Measurements from ENCODE around the gene YTHDF1. TPM values are rescaled to one million over a fixed set of nuclear protein-coding genes. Genes with fewer than 3 reads are reported as not detected.

The YTHDF1 gene
- total RNA-seq, 1 donor from 2014 or later: 20.4 TPM

DNA sequence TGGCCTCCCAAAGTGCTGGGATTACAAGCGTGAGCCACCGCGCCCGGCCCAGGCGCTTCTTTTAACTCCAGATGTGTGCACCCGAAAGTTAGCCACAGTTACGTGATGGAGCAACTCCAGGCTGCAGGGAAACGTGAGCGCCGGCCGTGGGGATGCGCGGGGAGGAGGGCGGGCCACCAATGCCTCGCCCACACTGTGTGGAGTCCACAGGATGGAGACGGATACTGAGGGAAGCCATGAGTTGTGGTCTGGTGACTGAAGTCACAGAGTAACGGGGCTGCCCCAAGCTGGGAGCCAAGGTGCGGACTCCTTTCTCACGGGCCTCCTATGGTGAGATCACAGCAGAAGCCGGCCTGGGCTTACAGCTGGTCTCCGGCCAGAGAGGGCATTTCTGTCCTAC lies 23.2 kb downstream of the YTHDF1 start:
- no peak for DNase-seq (ENCODE audit: low read depth)
- TF ChIP-seq, protein P1, sequence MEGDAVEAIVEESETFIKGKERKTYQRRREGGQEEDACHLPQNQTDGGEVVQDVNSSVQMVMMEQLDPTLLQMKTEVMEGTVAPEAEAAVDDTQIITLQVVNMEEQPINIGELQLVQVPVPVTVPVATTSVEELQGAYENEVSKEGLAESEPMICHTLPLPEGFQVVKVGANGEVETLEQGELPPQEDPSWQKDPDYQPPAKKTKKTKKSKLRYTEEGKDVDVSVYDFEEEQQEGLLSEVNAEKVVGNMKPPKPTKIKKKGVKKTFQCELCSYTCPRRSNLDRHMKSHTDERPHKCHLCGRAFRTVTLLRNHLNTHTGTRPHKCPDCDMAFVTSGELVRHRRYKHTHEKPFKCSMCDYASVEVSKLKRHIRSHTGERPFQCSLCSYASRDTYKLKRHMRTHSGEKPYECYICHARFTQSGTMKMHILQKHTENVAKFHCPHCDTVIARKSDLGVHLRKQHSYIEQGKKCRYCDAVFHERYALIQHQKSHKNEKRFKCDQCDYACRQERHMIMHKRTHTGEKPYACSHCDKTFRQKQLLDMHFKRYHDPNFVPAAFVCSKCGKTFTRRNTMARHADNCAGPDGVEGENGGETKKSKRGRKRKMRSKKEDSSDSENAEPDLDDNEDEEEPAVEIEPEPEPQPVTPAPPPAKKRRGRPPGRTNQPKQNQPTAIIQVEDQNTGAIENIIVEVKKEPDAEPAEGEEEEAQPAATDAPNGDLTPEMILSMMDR (conservative IDR thresholded peaks at IDR 0.05; ENCODE audit: low read depth, low read length): no peak
- H3K4me3 ChIP-seq (ENCODE audit: low read depth, low read length): no peak overlapping the region

DNA sequence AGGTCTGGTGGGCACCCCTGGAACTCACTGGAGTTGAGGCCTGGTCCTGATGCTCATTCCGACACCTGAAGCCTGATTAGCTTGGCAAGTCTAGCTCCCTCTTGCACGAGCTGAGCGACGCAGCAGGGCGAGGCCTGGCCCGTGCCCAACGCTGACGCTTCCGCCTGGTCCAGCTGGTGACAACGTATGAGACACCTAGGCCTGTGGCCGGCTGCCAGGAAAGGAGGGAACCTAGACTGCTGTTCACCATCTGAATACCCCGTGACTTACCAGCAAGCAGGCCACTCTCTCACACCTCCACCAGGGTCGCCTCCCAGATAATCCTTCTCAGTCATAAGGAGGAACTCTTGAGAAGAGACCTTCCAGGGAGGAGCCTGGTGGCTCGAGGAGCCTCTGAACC lies 24.5 kb downstream of the YTHDF1 start:
- DNase-seq (ENCODE audit: low read depth): no peak
- H3K4me3 ChIP-seq (ENCODE audit: low read depth, low read length): no peak overlapping the region
- TF ChIP-seq, protein P1 (conservative IDR thresholded peaks at IDR 0.05; ENCODE audit: low read depth, low read length): no peak

- no peak for DNase-seq (ENCODE audit: low read depth)
- TF ChIP-seq, protein P1 (conservative IDR thresholded peaks at IDR 0.05; ENCODE audit: low read depth, low read length): no peak
- no peak overlapping the region for H3K4me3 ChIP-seq (ENCODE audit: low read depth, low read length)
These were observed 25.1 kb downstream of the YTHDF1 start for GRCh38 chr20:63190828-63191227.

DNA sequence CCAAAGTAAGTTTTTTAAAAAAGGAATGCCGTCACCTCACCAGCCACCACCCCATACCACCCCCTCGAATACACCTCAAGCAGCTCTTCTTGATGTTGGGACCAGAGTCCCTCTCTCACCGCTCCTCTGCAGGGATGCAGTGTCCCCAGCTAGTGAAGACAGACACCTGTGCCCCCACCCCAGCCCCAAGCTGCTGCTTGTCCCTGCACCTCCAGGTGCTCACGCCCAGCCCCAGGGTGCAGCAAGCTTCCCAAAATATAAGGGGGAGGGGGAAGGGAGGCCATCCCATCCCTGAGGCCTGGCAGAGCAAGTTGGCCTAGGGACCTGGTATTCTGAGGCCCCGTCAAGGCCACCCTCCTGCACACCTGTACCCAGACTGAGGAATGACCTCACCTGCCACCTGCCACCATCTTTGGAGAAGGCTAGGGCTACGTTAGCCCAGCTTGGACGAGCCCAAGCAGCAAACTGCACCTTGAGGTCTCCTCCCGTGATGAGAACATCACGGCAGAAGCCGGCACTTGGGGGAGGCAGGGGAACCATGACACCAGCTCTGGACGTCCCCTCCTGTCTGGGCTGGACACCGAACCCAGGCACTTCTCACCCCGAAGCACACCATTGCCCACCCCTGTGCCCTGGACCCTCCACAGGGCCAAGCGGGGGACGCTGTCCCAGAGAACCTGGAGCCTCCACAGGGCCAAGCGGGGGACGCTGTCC lies 25.9 kb downstream of the YTHDF1 start:
- DNase-seq (ENCODE audit: low read depth): no peak
- TF ChIP-seq, protein P1 (conservative IDR thresholded peaks at IDR 0.05; ENCODE audit: low read depth, low read length): no peak
- H3K4me3 ChIP-seq (ENCODE audit: low read depth, low read length): no peak overlapping the region

DNA sequence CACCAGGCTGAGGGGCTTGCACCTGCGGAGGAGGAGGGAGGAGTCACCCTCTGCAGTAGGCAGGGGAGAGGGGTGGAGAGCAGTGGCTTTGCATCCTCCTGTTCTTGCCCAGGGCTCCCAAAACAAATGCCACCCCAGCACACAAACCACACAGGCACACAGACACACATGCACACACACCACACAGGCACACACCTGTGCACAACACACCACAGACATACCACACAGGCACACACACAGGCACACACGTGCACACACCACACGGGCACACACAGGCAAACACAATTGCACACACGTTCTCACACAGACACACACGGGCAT lies 26.6 kb downstream of the YTHDF1 start:
- TF ChIP-seq, protein P1 (conservative IDR thresholded peaks at IDR 0.05; ENCODE audit: low read depth, low read length): no peak
- H3K4me3 ChIP-seq (ENCODE audit: low read depth, low read length): no peak overlapping the region
- no peak for DNase-seq (ENCODE audit: low read depth)

- no peak for DNase-seq (ENCODE audit: low read depth)
- no peak overlapping the region for H3K4me3 ChIP-seq (ENCODE audit: low read depth, low read length)
These were observed 27.1 kb downstream of the YTHDF1 start for GRCh38 chr20:63188641-63189321.

More at GRCh38 chr20:63188641-63189321, 27.1 kb downstream of the YTHDF1 start:
- TF ChIP-seq, protein P1 (conservative IDR thresholded peaks at IDR 0.05; ENCODE audit: low read depth, low read length): no peak

All from epithelial cell of proximal tubule (primary cell).